Measurements from ENCODE around the gene BLID. TPM values are rescaled to one million over a fixed set of nuclear protein-coding genes. Genes with fewer than 3 reads are reported as not detected.

BLID gene
- total RNA-seq, 1 donor from 2014 or later: 5.9 TPM

GRCh38 chr11:122154994-122155393 lies 39.0 kb upstream of the BLID start:
- H3K27ac ChIP-seq: no peak overlapping the region
- H3K27me3 ChIP-seq: no peaks in the 10 kb centered on the region
- no peak for TF ChIP-seq POLR2A (IDR thresholded peaks at IDR 0.05)
- no peak for TF ChIP-seq POLR2AphosphoS5 (IDR thresholded peaks at IDR 0.05; ENCODE audit: insufficient read depth in 1 of 2, low read depth in 1 of 2)
- TF ChIP-seq, protein P1, sequence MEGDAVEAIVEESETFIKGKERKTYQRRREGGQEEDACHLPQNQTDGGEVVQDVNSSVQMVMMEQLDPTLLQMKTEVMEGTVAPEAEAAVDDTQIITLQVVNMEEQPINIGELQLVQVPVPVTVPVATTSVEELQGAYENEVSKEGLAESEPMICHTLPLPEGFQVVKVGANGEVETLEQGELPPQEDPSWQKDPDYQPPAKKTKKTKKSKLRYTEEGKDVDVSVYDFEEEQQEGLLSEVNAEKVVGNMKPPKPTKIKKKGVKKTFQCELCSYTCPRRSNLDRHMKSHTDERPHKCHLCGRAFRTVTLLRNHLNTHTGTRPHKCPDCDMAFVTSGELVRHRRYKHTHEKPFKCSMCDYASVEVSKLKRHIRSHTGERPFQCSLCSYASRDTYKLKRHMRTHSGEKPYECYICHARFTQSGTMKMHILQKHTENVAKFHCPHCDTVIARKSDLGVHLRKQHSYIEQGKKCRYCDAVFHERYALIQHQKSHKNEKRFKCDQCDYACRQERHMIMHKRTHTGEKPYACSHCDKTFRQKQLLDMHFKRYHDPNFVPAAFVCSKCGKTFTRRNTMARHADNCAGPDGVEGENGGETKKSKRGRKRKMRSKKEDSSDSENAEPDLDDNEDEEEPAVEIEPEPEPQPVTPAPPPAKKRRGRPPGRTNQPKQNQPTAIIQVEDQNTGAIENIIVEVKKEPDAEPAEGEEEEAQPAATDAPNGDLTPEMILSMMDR (IDR thresholded peaks at IDR 0.05): no peak
- intact Hi-C loops (cut with DNase I): no loop called here
- no peak for DNase-seq (ENCODE audit: extremely low spot score in 2 of 2)
- H3K4me3 ChIP-seq: no peak overlapping the region
- no peaks in the 10 kb centered on the region for H3K9me3 ChIP-seq
- H3K36me3 ChIP-seq: no peaks in the 10 kb centered on the region
- peaks cover 21% of the 10 kb centered on the region for H3K4me1 ChIP-seq

DNA sequence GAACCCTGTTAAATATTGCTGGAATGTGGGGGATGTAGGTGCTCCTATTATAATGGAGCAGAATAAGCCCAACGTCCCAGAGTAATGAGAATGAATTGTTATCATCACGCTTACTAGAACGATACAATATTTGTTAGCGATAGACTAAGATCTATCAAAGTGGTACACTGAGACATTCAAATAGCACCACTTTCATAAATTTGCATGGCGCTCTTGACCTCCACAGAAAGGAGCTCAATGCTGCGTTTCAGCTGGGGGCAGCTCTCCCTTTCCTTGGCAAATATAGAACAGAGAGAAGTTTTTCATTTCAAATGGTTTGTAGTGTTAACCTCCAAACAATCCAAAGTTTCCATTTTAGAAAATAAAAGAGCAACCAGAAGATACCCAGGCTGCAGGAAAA lies 38.2 kb upstream of the BLID start:
- no peak for DNase-seq (ENCODE audit: extremely low spot score in 2 of 2)
- H3K27ac ChIP-seq: no peak overlapping the region
- H3K27me3 ChIP-seq: no peaks in the 10 kb centered on the region
- no peaks in the 10 kb centered on the region for H3K36me3 ChIP-seq
- TF ChIP-seq POLR2A (IDR thresholded peaks at IDR 0.05): no peak
- no peak for TF ChIP-seq POLR2AphosphoS5 (IDR thresholded peaks at IDR 0.05; ENCODE audit: insufficient read depth in 1 of 2, low read depth in 1 of 2)
- TF ChIP-seq, protein P1 (IDR thresholded peaks at IDR 0.05): no peak
- peaks cover 13% of the 10 kb centered on the region for H3K4me1 ChIP-seq
- intact Hi-C loops (cut with DNase I): no loop called here
- H3K9me3 ChIP-seq: no peaks in the 10 kb centered on the region
- H3K4me3 ChIP-seq: no peak overlapping the region

- Histone ChIP-seq H3K27ac (no peak overlapping the region), H3K36me3 (no peaks in the 10 kb centered on the region), H3K9me3 (no peaks in the 10 kb centered on the region), H3K27me3 (no peaks in the 10 kb centered on the region), H3K4me1 (peaks cover 9% of the 10 kb centered on the region), H3K4me3 (no peak overlapping the region)
- TF ChIP-seq POLR2AphosphoS5 (IDR thresholded peaks at IDR 0.05; ENCODE audit: insufficient read depth in 1 of 2, low read depth in 1 of 2): no peak
- TF ChIP-seq POLR2A (IDR thresholded peaks at IDR 0.05): no peak
- TF ChIP-seq, protein P1 (IDR thresholded peaks at IDR 0.05): no peak
- intact Hi-C loops (cut with DNase I): no loop called here
- no peak for DNase-seq (ENCODE audit: extremely low spot score in 2 of 2)
Observed at GRCh38 chr11:122153746-122154145, 37.7 kb upstream of the BLID start.

DNA sequence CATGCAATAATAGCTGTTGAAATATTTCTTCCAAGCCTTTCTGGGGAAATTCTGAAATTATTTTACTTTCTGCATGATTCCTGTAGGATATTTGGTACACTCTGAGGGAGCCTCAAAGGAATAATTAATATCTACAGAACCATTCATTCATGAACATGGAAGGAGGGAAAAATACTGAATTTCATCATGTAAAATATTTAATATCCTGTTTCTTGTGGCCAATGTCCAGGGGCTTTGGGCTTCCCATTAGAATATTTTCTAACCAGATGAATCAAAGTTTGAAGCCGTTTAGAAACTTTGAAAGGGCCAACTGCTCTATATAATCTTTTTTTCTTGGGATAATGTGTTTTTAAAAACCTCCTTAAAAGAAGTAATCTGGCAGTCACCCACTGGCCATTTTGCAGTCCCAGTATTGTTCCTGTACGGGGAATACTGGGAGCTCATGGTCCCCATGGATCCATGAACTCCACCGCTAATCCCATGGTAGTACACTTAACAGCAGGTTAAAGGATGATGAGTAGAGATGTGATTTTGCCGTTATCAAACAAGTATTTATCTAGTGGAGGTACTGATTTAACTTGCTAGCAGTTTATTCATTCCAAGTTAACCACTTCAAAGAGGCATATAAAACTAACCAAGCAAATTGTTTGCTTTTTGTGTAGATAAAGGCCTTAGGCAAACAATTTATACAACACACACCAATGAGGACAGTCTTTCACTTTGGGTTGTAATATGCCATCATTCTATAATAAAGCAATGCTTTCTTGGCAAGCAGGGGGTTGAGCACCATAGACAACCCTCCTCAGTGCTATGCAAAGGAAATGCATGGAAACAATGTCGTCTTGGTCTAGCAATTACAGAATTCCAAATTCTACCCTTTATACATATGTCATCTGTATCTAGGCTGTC lies 34.5 kb upstream of the BLID start:
- peak overlapping the region; percentile 46 for H3K27ac ChIP-seq

More for the DNA sequence above, 34.5 kb upstream of the BLID start:
- H3K27me3 ChIP-seq: no peaks in the 10 kb centered on the region
- H3K36me3 ChIP-seq: no peaks in the 10 kb centered on the region
- H3K4me1 ChIP-seq: no peaks in the 10 kb centered on the region
- DNase-seq (ENCODE audit: extremely low spot score in 2 of 2): no peak
- no peak overlapping the region for H3K4me3 ChIP-seq
- intact Hi-C loops (cut with DNase I): no loop called here
- no peaks in the 10 kb centered on the region for H3K9me3 ChIP-seq
- TF ChIP-seq POLR2AphosphoS5 (IDR thresholded peaks at IDR 0.05; ENCODE audit: insufficient read depth in 1 of 2, low read depth in 1 of 2) (no peak), POLR2A (IDR thresholded peaks at IDR 0.05) (no peak)
- TF ChIP-seq, protein P1 (IDR thresholded peaks at IDR 0.05): no peak

All from vagina (tissue), 2 donors.